A549 (cell line): ENCODE data around the gene GABRG2.

Experiments
- CHD4 ChIP-seq: fragments of 200-600 bp; sonication (generic); IDR thresholded peaks from 2 replicates; pipeline ENCODE4 v1.6.1; 2016; ENCODE audit warnings: antibody characterized with exemption, mild to moderate bottlenecking, borderline replicate concordance
- CTCF ChIP-seq: fragments of >200 bp; sonication (Bioruptor Twin); formaldehyde crosslinking; IDR thresholded peaks from 3 replicates; pipeline ENCODE4 v1.5.1; 2016
- HOXA7 ChIP-seq: fragments of 250-450 bp; sonication (Bioruptor Pico); IDR thresholded peaks from 2 replicates; pipeline ENCODE4 v1.5.0; 2020; ENCODE audit warnings: mild to moderate bottlenecking, moderate library complexity
- MAFK ChIP-seq: fragments of 450-650 bp; IDR thresholded peaks from 2 replicates; pipeline ENCODE4 v1.6.1; 2014; ENCODE audit not compliant: partially characterized antibody
- POLR2A ChIP-seq: IDR thresholded peaks from 2 replicates; pipeline ENCODE4 v1.6.1; 2012; ENCODE audit warnings: mild to moderate bottlenecking, low read length
- POLR2AphosphoS2 ChIP-seq: conservative IDR thresholded peaks from 2 replicates; pipeline ENCODE4 v1.6.1; 2012; ENCODE audit warnings: low read length, improper control_type of control experiment, inconsistent platforms
- REST ChIP-seq: fragments of 200-600 bp; sonication (generic); IDR thresholded peaks from 2 replicates; pipeline ENCODE4 v1.6.1; 2016; ENCODE audit warnings: antibody characterized with exemption, mild to moderate bottlenecking, moderate library complexity
- RFX5 ChIP-seq: fragments of 450-650 bp; IDR thresholded peaks from 2 replicates; pipeline ENCODE4 v1.7.1; 2014; ENCODE audit warnings: antibody characterized with exemption, mild to moderate bottlenecking, moderate library complexity
- SMC3 ChIP-seq: fragments of >200 bp; sonication (Bioruptor Twin); formaldehyde crosslinking; IDR thresholded peaks from 3 replicates; pipeline ENCODE4 v1.6.1; 2018; ENCODE audit warnings: inconsistent platforms

GRCh38 chr5:162067655-162068411 lies at the start of gene GABRG2:
- no peak for TF ChIP-seq POLR2AphosphoS2
- no peak for TF ChIP-seq MAFK
- no peak for TF ChIP-seq REST
- no peak for TF ChIP-seq CHD4
- no peak for TF ChIP-seq CTCF
- no peak for TF ChIP-seq POLR2A
- TF ChIP-seq RFX5 = no peak
- TF ChIP-seq HOXA7 = no peak
- TF ChIP-seq SMC3 = no peak
